Astrocyte (in vitro differentiated cells and primary cell): ENCODE data around the gene DLGAP4. TPM values are rescaled to one million over a fixed set of nuclear protein-coding genes. Genes with fewer than 3 reads are reported as not detected.
A peak's percentile ranks its signal among the peaks of the same experiment; 100 is the strongest.

Experiments used
- DNase-seq: peaks from one replicate; pipeline ENCODE4 v3.0.0-alpha.2; 2010; ENCODE audit warnings: low read depth
- FAIRE-seq: peaks from 2 replicates; lab custom pipeline; 2011; peaks lifted over from hg19 to GRCh38; lab: Jason Lieb, UNC
- H2AFZ ChIP-seq: 2 replicates; pipeline ENCODE4 v1.6.0; 2012; ENCODE audit warnings: low read depth, low read length, inconsistent platforms
- H3K27ac ChIP-seq: 2 replicates; pipeline ENCODE4 v1.5.1; 2011; ENCODE audit warnings: low read depth, low read length, inconsistent platforms
- H3K27me3 ChIP-seq: 2 replicates; pipeline ENCODE4 v1.6.0; 2011; ENCODE audit warnings: low read length, inconsistent platforms; ENCODE audit not compliant: insufficient read depth
- H3K36me3 ChIP-seq: 2 replicates; pipeline ENCODE4 v1.5.1; 2011; ENCODE audit warnings: low read length, inconsistent platforms; ENCODE audit not compliant: insufficient read depth
- H3K4me1 ChIP-seq: 2 replicates; pipeline ENCODE4 v1.5.1; 2011; ENCODE audit warnings: low read length, inconsistent platforms; ENCODE audit not compliant: insufficient read depth
- H3K4me2 ChIP-seq: 2 replicates; pipeline ENCODE4 v1.6.0; 2012; ENCODE audit warnings: low read length, inconsistent platforms
- H3K4me3 ChIP-seq: 2 replicates; pipeline ENCODE4 v1.5.1; 2011; ENCODE audit warnings: low read depth, mild to moderate bottlenecking, low read length, inconsistent platforms; ENCODE audit not compliant: insufficient read depth
- H3K79me2 ChIP-seq: 2 replicates; pipeline ENCODE4 v1.6.0; 2012; ENCODE audit warnings: mild to moderate bottlenecking, low read length, inconsistent platforms; ENCODE audit not compliant: insufficient read depth
- H3K9ac ChIP-seq: 2 replicates; pipeline ENCODE4 v1.6.0; 2012; ENCODE audit warnings: mild to moderate bottlenecking, low read length, inconsistent platforms
- H3K9me3 ChIP-seq: 2 replicates; pipeline ENCODE4 v1.5.1; 2012; ENCODE audit warnings: low read depth, mild to moderate bottlenecking, low read length, inconsistent platforms; ENCODE audit not compliant: insufficient read depth
- H4K20me1 ChIP-seq: 2 replicates; pipeline ENCODE4 v1.6.0; 2012; ENCODE audit warnings: low read length, inconsistent platforms; ENCODE audit not compliant: insufficient read depth
- H3K27ac Mint-ChIP-seq: one replicate; pipeline ENCODE4 v1.8.0; 2021; ENCODE audit warnings: mild to moderate bottlenecking, mixed read lengths; ENCODE audit not compliant: unreplicated experiment
- H3K27me3 Mint-ChIP-seq: one replicate; pipeline ENCODE4 v1.8.0; 2021; ENCODE audit warnings: low read depth, mixed read lengths; ENCODE audit not compliant: unreplicated experiment
- H3K36me3 Mint-ChIP-seq: one replicate; pipeline ENCODE4 v1.8.0; 2021; ENCODE audit warnings: low read depth, mixed read lengths; ENCODE audit not compliant: unreplicated experiment
- H3K4me1 Mint-ChIP-seq: one replicate; pipeline ENCODE4 v1.8.0; 2021; ENCODE audit warnings: low read depth, mixed read lengths; ENCODE audit not compliant: unreplicated experiment
- H3K4me3 Mint-ChIP-seq: one replicate; pipeline ENCODE4 v1.8.0; 2021; ENCODE audit warnings: mild to moderate bottlenecking, moderate library complexity, mixed read lengths; ENCODE audit not compliant: unreplicated experiment
- H3K9me3 Mint-ChIP-seq: one replicate; pipeline ENCODE4 v1.8.0; 2021; ENCODE audit warnings: mild to moderate bottlenecking, mixed read lengths; ENCODE audit not compliant: unreplicated experiment
- EZH2 ChIP-seq: IDR thresholded peaks from 2 replicates; pipeline ENCODE4 v1.6.1; 2012; ENCODE audit warnings: mild to moderate bottlenecking, low read length, inconsistent platforms; ENCODE audit not compliant: insufficient read depth
- total RNA-seq: library from RNA; stranded (reverse); gene quantifications from 2 replicates; pipeline ENCODE4 v1.2.1, GENCODE V29; 2021
- TF ChIP-seq, protein P1 (sequence below): IDR thresholded peaks from 2 replicates; pipeline ENCODE4 v1.5.1; 2011; ENCODE audit warnings: low read depth, mild to moderate bottlenecking, inconsistent platforms, low read length, moderate library complexity; ENCODE audit not compliant: insufficient read depth

Gene DLGAP4
- total RNA-seq, 1 donor from 2014 or later, result 135 TPM

- DNase-seq (no peak), FAIRE-seq (no peak)
- H2AFZ ChIP-seq, result no peak overlapping the region
- H3K27ac ChIP-seq, result no peak overlapping the region
- no peak overlapping the region for H3K27ac Mint-ChIP-seq
- peaks cover 98% of the 10 kb centered on the region for H4K20me1 ChIP-seq
- no peak overlapping the region for H3K9ac ChIP-seq
- H3K9me3 ChIP-seq, result no peaks in the 10 kb centered on the region
- H3K4me2 ChIP-seq, result no peak overlapping the region
- H3K4me3 Mint-ChIP-seq, result no peak overlapping the region
- H3K27me3 Mint-ChIP-seq, result no peaks in the 10 kb centered on the region
- H3K4me3 ChIP-seq, result no peak overlapping the region
- peaks cover 99% of the 10 kb centered on the region for H3K79me2 ChIP-seq
- TF ChIP-seq, protein P1, sequence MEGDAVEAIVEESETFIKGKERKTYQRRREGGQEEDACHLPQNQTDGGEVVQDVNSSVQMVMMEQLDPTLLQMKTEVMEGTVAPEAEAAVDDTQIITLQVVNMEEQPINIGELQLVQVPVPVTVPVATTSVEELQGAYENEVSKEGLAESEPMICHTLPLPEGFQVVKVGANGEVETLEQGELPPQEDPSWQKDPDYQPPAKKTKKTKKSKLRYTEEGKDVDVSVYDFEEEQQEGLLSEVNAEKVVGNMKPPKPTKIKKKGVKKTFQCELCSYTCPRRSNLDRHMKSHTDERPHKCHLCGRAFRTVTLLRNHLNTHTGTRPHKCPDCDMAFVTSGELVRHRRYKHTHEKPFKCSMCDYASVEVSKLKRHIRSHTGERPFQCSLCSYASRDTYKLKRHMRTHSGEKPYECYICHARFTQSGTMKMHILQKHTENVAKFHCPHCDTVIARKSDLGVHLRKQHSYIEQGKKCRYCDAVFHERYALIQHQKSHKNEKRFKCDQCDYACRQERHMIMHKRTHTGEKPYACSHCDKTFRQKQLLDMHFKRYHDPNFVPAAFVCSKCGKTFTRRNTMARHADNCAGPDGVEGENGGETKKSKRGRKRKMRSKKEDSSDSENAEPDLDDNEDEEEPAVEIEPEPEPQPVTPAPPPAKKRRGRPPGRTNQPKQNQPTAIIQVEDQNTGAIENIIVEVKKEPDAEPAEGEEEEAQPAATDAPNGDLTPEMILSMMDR, result no peak
- no peak for TF ChIP-seq EZH2
- H3K4me1 ChIP-seq, result peaks cover 33% of the 10 kb centered on the region
- peaks cover 4% of the 10 kb centered on the region for H3K36me3 ChIP-seq
- no peaks in the 10 kb centered on the region for H3K9me3 Mint-ChIP-seq
- H3K27me3 ChIP-seq, result no peaks in the 10 kb centered on the region
- peaks cover 47% of the 10 kb centered on the region for H3K4me1 Mint-ChIP-seq
- peaks cover 13% of the 10 kb centered on the region for H3K36me3 Mint-ChIP-seq
Observed at GRCh38 chr20:36485286-36485685, 179.1 kb downstream of the DLGAP4 start.

DNA sequence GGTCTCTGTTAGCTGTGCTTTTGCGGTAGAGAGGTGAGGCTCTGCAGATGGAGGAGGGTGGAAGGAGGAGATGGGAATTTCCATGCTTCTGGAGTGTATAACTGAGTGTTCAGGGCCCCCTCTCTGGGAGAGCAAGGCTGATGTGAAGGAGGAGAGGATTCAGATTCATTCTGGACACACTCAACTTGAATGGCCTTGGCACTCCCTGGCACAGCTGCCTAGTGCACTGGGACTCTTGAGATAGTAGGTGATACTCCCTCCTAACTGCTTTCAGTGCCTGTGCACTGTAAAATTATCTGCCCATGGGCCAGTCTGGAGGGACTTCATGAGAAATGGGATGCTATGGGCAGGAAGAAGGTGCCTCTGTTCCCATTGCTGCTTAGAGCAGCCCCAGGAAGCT lies 180.9 kb downstream of the DLGAP4 start:
- Mint-ChIP-seq H3K4me3 (no peak overlapping the region), H3K36me3 (peaks cover 15% of the 10 kb centered on the region), H3K27ac (peak overlapping the region; percentile 80), H3K4me1 (peaks cover 56% of the 10 kb centered on the region), H3K9me3 (no peaks in the 10 kb centered on the region), H3K27me3 (no peaks in the 10 kb centered on the region)
- H3K36me3 ChIP-seq, result peaks cover 2% of the 10 kb centered on the region
- peaks cover 98% of the 10 kb centered on the region for H3K79me2 ChIP-seq
- H4K20me1 ChIP-seq, result peaks cover 98% of the 10 kb centered on the region
- H3K4me3 ChIP-seq, result no peak overlapping the region
- peaks cover 44% of the 10 kb centered on the region for H3K4me1 ChIP-seq
- FAIRE-seq (no peak), DNase-seq (no peak)
- no peaks in the 10 kb centered on the region for H3K27me3 ChIP-seq
- no peak overlapping the region for H3K4me2 ChIP-seq
- H3K9ac ChIP-seq, result no peak overlapping the region
- no peak for TF ChIP-seq EZH2
- TF ChIP-seq, protein P1, result no peak
- no peaks in the 10 kb centered on the region for H3K9me3 ChIP-seq
- H2AFZ ChIP-seq, result no peak overlapping the region
- H3K27ac ChIP-seq, result no peak overlapping the region

GRCh38 chr20:36490191-36490590 lies 184.1 kb downstream of the DLGAP4 start:
- FAIRE-seq (no peak), DNase-seq (no peak)
- Histone ChIP-seq H3K36me3 (peaks cover 4% of the 10 kb centered on the region), H3K9ac (no peak overlapping the region), H3K4me3 (no peak overlapping the region), H3K27ac (no peak overlapping the region), H3K79me2 (peaks cover 98% of the 10 kb centered on the region), H4K20me1 (peaks cover 98% of the 10 kb centered on the region), H3K4me1 (peaks cover 49% of the 10 kb centered on the region), H3K9me3 (no peaks in the 10 kb centered on the region), H3K27me3 (no peaks in the 10 kb centered on the region), H3K4me2 (no peak overlapping the region), H2AFZ (no peak overlapping the region)
- no peak overlapping the region for H3K27ac Mint-ChIP-seq
- no peak overlapping the region for H3K4me3 Mint-ChIP-seq
- H3K4me1 Mint-ChIP-seq, result peaks cover 62% of the 10 kb centered on the region
- TF ChIP-seq, protein P1, result no peak
- no peak for TF ChIP-seq EZH2
- H3K9me3 Mint-ChIP-seq, result no peaks in the 10 kb centered on the region
- H3K27me3 Mint-ChIP-seq, result no peaks in the 10 kb centered on the region
- peaks cover 15% of the 10 kb centered on the region for H3K36me3 Mint-ChIP-seq
